ENCODE measurements around the gene PHLDB1.
A peak's percentile ranks its signal among the peaks of the same experiment; 100 is the strongest.
"Not testable (repeated sequence)": the region's sequence is repeated elsewhere in the genome, so short reads cannot be mapped to it uniquely, and the experiment has no call there.

The PHLDB1 gene

DNA sequence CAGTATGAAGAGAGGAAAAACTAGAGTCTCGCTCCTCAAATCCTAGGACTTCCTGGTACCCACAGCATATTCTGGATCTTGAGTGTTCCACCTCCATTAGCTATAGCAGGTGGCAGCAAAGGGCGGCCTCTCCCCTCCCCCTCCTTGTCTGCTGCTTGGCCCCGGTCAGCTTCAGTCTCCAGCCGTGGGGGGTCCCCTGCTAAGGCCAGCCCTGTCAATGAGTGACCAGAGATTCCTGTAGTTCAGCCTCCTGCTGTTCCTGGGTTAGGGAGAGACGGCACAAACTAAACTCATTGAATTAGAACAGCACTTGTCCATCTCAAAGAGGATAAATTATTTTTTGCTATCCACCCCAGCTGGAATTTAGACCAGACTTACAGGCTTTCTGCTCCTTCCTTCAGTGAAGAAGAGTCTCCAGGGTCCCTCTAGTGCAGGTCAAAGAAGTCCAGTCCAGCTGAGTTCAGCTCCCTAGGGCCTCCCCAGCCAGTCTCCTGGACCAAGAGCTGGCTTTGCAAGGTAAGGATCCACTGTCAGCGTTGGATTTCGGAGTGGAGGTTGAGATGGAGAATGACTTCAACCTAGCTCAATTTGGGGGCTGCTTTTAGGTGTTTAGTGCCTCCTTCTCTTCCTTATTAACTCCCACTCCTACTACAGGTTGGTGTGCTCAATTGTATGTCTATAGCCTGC lies 1.1 kb upstream of the PHLDB1 start:
- DNase-seq (ENCODE audit: low spot score): no peak

DNA sequence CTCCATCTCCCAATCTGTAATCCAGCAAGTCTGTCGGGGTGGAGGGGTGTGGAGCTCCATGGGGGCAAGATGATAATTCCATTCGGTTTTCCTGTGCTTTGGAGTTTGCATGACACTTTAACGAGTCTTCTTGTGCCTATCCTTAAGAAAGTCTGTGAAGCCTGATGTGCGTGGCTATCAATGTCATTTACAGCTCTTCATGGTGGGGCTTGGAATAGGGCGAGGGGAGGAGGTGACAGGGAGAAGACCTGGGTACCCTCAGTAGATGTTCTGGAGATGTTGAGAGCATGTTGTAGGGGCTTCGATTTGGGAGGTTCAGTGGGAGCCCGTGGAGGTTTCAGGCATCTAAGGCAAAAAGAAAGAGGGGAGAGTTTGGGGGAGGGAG lies 579 bp upstream of the PHLDB1 start:
- DNase-seq (ENCODE audit: low spot score): no peak

DNA sequence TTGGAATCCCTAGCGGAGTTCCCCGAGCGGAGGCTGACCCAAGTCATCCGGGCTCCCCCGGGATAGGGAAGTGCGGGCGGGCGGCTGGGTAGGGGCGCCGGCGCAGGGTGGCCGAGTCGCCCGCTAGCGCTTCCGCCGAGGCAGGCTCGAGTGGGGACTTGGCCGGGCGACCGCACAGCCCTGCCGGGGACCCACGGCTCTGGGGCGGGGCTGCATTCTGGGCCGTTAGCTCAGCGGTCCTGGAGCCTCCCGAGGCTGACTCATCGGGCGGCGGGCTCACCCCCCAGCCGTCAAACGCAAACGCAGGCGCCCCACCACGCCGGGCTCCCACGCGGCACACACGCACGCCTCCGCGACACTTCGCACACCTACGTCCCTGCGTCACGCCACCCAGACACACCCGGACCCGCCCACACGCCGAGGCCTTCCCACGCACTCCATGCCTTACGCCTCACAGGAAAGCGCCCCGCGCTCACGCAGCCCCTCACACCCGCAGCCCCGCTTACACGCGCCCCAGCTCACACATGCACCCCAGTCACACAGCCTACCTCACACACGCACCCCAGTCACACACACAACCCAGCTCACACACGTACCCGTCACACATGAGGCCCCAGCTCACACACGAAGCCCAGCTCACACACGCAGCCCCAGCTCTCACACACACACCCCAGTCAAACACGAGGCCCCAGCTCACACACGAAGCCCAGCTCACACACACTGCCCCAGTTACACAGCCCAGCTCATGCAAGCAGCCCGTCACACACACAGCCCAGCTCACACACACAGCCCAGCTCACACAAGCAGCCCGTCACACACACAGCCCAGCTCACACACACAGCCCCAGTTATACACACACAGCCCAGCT lies 1.2 kb downstream of the PHLDB1 start:
- DNase-seq (ENCODE audit: low spot score): peak; percentile 80

DNA sequence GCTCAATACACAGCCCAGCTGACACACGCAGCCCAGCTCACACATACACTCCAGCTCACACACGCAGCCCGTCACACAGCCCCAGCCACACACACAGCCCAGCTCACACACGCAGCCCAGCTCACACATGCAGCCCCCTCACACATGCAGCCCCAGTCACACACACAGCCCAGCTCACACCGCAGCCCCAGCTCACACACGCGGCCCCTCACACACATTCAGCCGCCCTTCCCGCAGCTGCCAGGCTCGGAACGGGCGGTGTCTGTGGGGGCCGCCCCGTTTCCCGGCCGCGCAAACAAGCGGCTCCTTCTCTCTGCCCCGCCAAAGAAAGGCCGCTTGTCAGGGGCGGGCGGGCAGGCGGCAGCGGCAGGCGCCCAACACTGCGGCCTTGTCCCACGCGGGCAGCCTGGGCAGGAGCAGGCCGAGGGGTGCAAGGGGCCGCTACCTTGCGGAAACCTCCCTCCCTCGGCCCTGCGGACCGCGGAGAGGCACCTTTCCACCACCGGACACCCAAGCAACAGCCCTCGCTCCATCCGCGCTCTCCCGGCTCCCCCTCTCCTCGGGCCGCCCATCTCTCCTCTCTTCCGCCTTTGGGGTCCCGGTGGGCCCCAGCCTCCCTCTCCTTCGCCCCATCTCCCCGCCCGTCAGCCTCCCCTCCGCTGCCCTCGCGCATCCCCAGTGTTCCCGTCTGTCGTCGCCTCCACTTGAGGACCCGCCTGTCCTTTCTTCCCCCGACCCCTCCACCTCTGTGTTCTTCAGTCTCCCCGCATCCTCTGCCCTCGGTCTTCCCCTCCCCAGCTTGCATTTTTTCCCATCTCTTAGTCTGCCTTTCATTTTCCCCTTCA lies 2.2 kb downstream of the PHLDB1 start:
- DNase-seq (ENCODE audit: low spot score): no peak

DNA sequence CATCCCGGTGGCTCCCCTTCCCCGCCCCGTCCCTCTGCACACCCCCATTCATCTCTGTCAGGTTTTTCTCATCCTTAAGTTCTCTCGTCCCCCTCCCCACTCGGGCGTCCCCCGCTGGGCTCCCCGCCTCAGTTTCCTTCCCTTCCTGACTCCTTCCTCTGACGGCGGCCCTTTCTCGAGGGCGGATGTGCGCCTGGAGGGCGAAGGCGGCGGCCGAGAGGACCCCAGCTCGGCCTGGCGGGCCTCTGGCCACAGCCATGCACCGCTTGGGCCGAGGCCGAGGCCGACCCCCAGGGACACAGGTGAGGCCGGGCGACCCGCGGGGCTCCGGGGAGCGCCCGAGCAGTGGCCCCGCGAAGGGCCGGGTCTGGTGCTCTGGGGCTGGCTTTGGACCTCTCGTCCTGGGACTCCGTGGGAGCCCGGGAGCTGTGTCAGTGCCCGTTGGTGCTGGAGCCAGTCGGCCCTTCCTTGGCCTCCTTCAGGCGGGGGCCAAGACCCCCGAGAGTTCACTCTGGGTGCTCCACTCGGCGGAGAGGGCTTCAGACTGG lies 2.9 kb downstream of the PHLDB1 start:
- no peak for DNase-seq (ENCODE audit: low spot score)

DNA sequence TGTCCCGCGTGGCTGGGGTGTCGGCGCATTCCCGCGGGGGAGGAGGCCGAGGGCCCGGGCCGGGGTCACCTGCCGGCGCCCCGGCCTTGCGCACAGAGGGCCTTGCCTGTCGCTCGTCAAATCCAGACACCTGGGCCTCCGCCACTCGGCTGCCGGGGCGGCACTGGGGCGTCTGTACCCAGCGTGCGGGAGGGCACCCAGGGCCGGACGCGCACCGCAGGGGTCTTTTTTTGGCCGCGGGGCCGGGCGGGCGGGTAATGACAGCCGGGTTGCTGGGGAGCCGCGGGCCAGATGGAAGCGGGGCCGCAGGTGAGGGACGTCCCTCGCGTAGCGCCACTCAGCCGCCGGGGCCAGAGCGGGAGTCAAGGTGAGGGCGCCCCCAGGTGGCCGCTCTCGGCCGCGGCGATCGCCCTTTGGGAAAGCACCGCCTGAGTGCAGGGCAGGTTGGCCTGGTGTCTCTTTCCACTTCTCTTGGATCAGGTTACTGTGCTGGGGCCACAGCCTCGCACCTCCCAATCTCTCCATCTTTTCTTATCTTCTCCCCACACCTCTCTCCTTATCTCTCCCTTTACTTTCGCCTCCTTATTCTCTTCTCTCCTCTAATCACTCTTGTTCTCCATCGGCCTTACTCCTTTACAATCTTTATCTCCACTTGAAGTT lies 3.5 kb downstream of the PHLDB1 start:
- no peak for DNase-seq (ENCODE audit: low spot score)

DNA sequence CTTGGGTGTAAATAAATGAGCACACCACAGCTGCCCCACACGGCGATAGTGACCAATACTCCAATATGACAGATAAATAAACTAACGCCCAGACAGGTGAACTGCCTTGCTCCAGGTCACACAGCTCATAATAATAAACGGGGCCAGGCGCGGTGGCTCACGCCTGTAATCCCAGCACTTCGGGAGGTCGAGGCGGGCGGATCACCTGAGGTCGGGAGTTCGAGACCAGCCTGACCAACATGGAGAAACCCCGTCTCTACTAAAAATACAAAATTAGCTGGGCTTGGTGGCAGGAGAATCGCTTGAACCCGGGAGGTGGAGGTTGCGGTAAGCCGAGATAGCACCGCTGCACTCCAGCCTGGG lies 4.0 kb downstream of the PHLDB1 start:
- not testable (repeated sequence) for DNase-seq (ENCODE audit: low spot score)

DNA sequence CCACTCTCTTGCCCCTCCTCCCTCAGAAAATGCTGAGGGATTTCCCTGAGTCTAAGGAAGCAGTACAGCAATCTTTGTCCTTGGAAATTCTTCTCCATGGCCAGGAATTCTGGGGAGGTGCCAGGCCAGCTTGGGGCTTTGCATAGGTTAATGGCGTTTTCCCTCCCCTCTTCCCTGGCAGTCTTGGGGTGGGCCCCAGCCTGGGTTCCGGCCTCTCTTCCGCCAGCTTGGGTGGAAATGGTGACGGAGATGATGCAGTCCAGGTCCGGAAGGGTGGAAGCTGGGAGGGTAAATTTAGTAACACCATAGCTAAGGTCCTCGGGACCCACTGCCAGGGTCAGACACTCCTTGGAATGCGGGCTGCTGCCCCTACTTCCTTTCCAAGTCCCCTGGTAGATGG lies 5.0 kb downstream of the PHLDB1 start:
- DNase-seq (ENCODE audit: low spot score): no peak

DNA sequence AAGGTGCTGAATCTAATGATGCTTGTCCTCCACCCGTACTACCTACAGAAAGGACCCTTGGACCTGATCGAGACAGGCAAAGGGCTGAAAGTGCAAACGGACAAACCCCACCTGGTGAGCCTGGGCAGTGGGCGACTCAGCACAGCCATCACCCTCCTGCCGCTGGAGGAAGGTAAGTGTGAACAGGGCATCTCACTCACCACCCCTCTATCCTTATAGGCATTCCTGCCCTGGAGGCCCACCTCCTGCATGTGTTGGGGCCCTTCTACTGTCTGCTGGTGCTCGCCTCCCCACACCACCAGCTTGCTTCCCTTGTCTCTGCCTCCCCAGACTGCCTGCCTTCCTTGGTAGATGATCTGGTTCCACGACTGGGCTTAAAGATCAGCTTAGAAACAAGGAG lies 7.1 kb downstream of the PHLDB1 start:
- no peak for DNase-seq (ENCODE audit: low spot score)

DNA sequence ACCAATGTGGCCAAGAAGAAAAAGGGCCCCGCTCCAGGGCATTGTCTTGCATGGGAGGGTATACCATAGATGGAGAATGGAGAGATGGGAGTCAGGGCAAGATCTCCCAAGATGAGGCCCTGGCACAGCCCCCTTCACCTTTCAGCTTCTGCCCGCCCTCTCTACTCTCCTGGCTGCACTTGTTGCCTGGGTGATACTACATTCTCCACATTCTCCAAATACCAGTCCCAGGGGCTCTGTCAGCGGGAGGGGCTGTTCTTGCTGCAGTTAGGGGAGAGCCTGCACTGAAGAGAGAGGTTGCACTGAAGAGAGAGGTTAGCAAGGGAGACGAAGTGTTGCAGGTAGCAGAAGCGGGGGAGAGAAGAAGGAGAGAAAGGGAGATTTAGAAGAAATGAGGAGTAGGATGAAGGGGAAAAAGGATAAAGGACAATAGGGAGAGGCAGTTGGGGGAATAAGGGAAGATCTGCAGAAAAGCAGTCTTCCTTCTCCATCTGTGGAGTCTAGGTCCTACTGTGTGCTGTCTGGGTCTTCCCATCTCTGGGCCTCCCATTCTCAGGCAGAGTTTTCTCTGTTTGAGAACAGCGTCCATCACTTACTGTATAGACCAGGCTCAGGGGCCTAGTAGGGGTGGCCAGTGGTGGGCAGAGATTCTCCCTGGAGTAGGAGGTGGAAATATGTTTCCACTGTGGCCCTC lies 8.0 kb downstream of the PHLDB1 start:
- DNase-seq (ENCODE audit: low spot score): no peak

DNA sequence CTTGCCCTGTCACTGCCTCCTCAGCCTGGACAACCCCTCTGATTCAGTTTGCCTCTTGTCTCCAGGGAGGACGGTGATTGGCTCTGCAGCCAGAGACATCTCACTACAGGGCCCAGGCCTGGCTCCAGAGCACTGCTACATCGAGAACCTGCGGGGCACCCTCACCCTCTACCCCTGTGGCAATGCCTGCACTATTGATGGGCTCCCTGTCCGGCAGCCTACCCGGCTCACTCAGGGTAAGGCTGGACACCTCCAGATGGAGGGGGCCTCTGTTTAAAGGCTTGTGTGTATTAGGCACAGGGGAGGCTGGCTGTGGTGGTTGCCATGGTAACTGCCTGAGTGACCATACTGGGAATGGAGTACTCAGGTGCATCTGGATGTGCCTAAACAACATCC lies 8.6 kb downstream of the PHLDB1 start:
- DNase-seq (ENCODE audit: low spot score): no peak

DNA sequence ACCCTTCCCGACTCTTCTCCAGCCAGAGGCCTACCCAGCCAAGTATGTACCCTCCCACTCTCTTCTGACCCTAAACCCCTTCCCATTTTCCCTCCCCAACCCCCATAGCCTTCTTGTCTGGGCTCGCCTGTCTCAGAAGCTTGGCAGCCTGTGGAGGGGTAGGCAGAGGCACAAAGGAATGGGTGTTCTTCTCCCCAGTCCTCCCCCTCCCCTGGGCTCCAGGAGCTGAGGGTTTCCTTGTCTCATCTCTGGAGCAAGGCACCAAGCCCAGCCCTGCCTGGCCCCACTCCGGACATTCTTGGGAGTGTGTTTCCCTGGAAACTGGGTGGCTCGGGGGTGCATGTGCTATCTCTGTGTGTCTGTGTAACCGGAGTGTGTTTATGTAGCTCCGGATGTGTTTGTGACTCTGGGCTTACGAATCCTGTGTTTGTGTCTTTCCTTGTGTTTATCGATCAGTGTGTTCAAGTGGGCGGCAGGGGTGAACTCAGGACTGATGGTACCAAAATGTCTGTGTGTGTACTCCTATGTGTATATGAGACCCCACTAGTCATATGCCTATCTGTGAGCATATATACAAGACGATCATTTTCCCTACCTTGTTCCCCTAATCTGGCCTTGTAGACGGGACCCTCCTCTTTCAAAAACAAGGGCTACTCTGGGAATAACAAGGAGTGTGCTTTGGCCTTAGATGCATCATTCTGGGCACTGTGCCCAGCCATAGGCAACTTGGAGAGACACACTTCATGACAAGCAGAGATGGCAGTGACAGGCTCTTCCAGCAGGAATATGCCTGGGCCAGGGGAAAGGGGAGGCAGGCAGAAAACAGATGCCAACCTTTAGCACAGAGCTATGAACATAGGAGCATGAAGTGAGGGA lies 10.9 kb downstream of the PHLDB1 start:
- DNase-seq (ENCODE audit: low spot score): no peak

DNA sequence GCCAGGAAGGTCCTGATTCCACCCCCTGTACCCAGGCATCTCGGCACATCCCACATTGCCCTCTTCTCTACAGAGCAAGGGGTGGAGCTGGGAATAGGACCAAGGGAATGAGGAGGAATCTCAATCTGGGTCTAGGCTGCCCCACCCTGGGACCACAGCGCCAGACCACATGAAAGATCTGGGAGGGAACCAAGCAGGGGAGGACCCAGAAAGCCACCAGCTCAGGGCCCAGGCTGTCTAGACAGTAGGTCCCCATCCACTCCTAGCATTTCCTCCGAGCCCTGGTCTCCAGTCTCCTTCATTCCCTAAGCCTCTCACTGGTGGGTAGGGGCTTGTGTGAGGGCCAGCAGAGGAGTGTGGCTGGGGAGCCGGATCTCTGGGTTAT lies 11.6 kb downstream of the PHLDB1 start:
- no peak for DNase-seq (ENCODE audit: low spot score)

DNA sequence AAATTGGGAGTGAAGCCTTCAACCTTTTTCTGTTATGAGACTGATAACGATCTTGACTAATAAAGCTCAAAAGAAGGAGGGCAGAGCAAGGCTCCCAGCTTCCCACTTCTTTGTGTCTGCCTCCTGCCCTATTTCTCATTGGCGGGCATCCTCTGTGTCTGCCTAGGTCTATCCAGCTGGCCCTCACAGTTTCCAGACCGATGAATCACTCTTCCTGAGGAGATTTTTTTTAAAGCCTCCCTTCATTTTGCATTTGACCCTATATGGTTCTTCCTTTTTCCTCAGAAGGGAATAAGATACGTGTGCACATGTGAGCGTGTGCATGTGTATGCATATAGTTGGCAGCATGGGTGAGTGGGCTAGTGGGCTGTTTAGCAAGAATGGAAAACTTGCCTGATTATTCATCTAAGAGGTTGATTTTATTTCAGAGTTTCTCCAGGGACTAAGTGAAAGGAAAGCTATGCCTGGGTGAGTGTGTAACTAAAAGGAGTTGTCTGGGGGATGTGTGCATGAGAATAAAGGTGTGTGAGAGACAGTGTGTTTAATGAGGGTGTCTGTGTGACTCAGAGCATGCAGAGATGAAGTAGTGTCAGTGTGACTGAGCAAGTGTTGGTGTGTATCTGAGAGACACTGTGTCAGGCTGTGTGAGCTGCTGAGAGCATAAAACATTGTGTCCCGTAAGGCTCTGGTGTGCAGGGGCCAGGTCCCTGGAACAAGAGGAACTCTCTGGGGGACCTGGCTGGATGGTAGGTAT lies 12.2 kb downstream of the PHLDB1 start:
- peak; percentile 94 for DNase-seq (ENCODE audit: low spot score)

DNA sequence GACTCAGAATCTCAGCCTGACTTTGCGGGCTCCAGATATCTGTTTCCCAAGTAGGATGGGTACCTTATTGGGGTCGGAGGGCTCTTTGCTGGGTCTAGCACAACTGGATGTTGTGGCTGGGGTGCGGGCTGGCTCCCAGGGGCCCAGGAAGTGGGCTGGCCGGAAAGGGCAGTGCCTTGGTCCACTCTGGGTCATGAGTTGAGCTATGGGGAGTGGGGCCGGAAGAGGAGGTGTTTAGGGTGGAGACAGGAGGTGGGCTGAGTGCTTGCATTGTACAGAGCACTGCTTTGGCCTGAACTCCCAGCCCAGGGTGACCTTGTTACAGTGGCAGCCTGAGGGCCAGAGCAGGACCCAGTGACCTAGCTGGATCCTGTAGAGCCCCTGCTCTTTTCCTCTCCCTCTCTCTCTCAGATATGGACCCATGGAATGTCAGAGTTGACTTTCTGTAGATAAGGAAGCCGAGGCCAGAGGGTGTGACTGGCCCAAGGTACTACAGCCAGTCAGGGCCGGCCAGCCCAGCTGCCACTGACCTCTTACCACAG lies 13.2 kb downstream of the PHLDB1 start:
- DNase-seq (ENCODE audit: low spot score): peak; percentile 9

DNA sequence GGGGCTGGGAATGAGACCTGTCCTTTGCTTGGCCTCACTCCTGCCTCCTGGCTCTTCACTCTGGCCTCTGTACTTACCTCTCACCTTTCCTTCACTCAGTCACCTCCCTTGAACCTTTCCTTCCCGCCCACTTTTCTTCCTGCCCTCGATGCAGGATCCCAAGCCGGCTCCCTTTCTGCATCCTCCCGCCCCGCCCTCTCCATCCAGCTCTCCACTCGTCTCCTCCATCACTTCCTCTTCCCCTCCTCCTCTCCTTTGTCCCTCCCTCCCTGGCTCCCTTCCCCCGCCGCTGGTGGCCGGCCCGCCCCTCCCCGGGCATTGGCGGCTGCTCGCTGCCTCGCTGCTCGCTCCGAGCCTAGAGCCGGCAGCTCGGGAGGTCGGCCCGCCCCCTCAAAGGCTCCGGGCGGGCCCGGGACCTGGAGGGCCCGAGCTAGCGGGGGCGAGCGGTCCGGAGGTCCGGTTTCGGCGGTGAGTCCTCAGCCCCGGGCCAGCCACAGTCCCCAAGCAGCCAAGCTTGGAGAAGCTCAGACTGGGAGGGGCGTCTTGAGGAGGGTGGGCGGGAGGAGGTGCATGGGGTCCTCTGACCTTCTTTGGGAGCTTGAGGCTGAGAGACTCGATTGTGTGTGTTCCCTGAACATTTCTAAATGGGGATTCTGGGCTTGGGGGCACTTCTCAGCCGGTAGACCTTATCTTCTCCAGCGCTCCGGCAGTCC lies 13.8 kb downstream of the PHLDB1 start:
- peak; percentile 67 for DNase-seq (ENCODE audit: low spot score)

DNA sequence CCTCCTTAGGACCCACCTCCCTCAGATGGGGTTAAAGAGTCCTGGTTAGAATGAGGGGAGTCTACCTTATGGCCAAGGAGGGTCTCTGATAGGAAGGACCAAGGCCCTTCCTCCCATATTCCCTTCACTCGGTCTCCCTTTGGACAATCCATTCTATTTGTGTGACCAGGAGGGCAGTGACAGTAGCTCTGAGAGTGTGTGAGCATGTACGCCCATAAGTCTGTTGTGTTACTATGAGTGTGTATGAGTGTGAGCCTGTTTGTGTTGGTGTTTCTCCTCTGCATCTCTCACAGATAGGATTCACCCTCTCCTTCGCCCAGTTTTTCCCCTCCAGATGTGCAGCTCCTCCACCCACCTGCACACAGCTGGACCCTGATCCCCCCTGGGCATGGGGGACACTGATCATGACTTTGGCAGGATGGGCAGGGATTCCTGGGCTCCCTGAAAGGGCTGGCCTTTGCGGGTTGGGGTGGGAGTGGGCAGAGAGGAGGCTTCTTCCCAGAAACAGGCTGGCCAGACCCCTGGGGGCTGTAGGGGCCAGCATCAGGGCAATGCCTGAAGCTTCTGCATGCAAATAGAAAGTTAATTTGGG lies 14.5 kb downstream of the PHLDB1 start:
- no peak for DNase-seq (ENCODE audit: low spot score)

Measured in RKO (cell line).